ENCODE measurements around the gene RAB8B.

The RAB8B gene

GRCh38 chr15:63264688-63265293 lies 75.4 kb downstream of the RAB8B start:
- H3K9ac ChIP-seq (ENCODE audit: insufficient read length), result no peak overlapping the region
- H3K36me3 ChIP-seq (ENCODE audit: insufficient read depth, low read length), result no peaks in the 10 kb centered on the region; the same call in 1 of the 2 replicates
- H3K4me3 ChIP-seq, result no peak overlapping the region
- no peak for DNase-seq (ENCODE audit: low read depth, low spot score)
- H3K9me3 ChIP-seq (ENCODE audit: low read depth, low read length), result no peaks in the 10 kb centered on the region
- H3K27ac ChIP-seq, result peak overlapping the region; percentile 19; the same call in 1 of the 2 replicates
- TF ChIP-seq EZH2 (IDR thresholded peaks at IDR 0.05) (no peak), POLR2AphosphoS5 (IDR thresholded peaks at IDR 0.05; ENCODE audit: borderline replicate concordance, low read depth, low read length) (no peak), FOXP2 (optimal IDR thresholded peaks at IDR 0.05; ENCODE audit: control extremely low read depth, extremely low read length, insufficient read depth) (no peak)

DNA sequence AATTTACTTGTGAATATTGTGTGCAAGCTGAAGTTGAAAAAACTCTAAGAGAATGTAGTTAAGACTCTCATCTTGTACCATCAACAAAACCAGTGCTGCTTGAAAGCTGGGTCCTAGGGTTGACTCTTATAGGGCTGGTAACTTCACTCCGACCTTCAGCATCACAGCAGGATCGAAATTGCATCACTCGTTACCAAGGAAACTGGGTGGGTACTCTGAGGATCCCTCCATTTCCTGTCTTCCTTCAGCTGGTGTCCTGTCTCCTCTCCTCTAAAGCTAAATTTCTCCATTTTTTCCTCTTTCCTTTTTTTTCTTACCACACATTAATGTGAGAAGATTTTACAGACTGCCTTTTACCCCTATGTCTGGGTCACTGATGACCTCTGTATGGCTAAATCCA lies 85.0 kb downstream of the RAB8B start:
- Histone ChIP-seq H3K9ac (ENCODE audit: insufficient read length) (no peak overlapping the region), H3K36me3 (ENCODE audit: insufficient read depth, low read length) (no peaks in the 10 kb centered on the region), H3K27ac (no peak overlapping the region), H3K9me3 (ENCODE audit: low read depth, low read length) (no peaks in the 10 kb centered on the region), H3K4me3 (no peak overlapping the region)
- no peak for TF ChIP-seq FOXP2 (optimal IDR thresholded peaks at IDR 0.05; ENCODE audit: control extremely low read depth, extremely low read length, insufficient read depth)
- no peak for TF ChIP-seq EZH2 (IDR thresholded peaks at IDR 0.05)
- TF ChIP-seq POLR2AphosphoS5 (IDR thresholded peaks at IDR 0.05; ENCODE audit: borderline replicate concordance, low read depth, low read length), result no peak
- no peak for DNase-seq (ENCODE audit: low read depth, low spot score)

- no peak for DNase-seq (ENCODE audit: low read depth, low spot score)
- Histone ChIP-seq H3K36me3 (ENCODE audit: insufficient read depth, low read length) (no peaks in the 10 kb centered on the region), H3K9ac (ENCODE audit: insufficient read length) (peak overlapping the region; percentile 69), H3K9me3 (ENCODE audit: low read depth, low read length) (no peaks in the 10 kb centered on the region), H3K4me3 (peak overlapping the region; percentile 77), H3K27ac (no peak overlapping the region)
- TF ChIP-seq POLR2AphosphoS5 (IDR thresholded peaks at IDR 0.05; ENCODE audit: borderline replicate concordance, low read depth, low read length) (no peak), FOXP2 (optimal IDR thresholded peaks at IDR 0.05; ENCODE audit: control extremely low read depth, extremely low read length, insufficient read depth) (no peak), EZH2 (IDR thresholded peaks at IDR 0.05) (no peak)
Observed at GRCh38 chr15:63276342-63277037, 87.1 kb downstream of the RAB8B start.

GRCh38 chr15:63277038-63277892 lies 87.9 kb downstream of the RAB8B start, which contains the start of gene APH1B:
APH1B (plus strand) TSS chr15:63277605; CDS start chr15:63277624, 19 bp downstream.
- Histone ChIP-seq H3K9ac (ENCODE audit: insufficient read length) (peak within 1 kb of the TSS; percentile 69), H3K36me3 (ENCODE audit: insufficient read depth, low read length) (no peaks in the 10 kb centered on the region), H3K27ac (peak within 1 kb of the TSS; percentile 56), H3K4me3 (peak within 1 kb of the TSS; percentile 77), H3K9me3 (ENCODE audit: low read depth, low read length) (no peaks in the 10 kb centered on the region)
- no peak for DNase-seq (ENCODE audit: low read depth, low spot score)
- TF ChIP-seq FOXP2 (optimal IDR thresholded peaks at IDR 0.05; ENCODE audit: control extremely low read depth, extremely low read length, insufficient read depth) (no peak), POLR2AphosphoS5 (IDR thresholded peaks at IDR 0.05; ENCODE audit: borderline replicate concordance, low read depth, low read length) (peak; percentile 79; the same call in 1 of the 2 replicates)

DNA sequence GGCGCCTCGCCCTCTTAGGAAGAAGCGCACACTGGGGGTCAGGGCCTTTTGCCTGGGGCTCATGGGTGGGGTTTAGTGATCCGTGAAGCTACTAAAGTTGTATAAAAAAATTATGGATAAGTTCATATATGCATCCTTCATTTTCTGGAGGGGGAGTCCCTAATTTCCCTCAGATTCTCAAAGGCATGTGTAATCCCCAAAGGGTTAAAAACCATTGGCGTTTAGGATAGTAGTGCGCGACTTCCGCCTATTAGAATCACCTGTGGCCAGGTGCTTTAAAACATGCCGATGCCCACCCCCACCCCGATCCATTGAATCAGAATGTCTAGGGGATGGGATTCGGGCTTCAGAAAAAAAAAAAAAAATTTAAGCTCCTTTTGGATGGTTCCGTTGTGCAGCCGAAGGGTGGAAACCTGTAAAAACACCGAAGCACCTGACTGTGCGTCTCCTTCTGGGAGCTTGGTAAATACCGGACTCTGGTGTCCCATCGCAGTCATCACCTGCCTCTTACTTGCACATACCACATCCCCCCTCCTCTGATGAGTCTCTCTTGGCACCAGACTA lies 88.6 kb downstream of the RAB8B start:
- Histone ChIP-seq H3K9ac (ENCODE audit: insufficient read length) (no peak overlapping the region), H3K27ac (no peak overlapping the region), H3K36me3 (ENCODE audit: insufficient read depth, low read length) (no peaks in the 10 kb centered on the region), H3K9me3 (ENCODE audit: low read depth, low read length) (no peaks in the 10 kb centered on the region), H3K4me3 (peak overlapping the region; percentile 69)
- no peak for TF ChIP-seq EZH2 (IDR thresholded peaks at IDR 0.05)
- no peak for TF ChIP-seq POLR2AphosphoS5 (IDR thresholded peaks at IDR 0.05; ENCODE audit: borderline replicate concordance, low read depth, low read length)
- no peak for TF ChIP-seq FOXP2 (optimal IDR thresholded peaks at IDR 0.05; ENCODE audit: control extremely low read depth, extremely low read length, insufficient read depth)
- DNase-seq (ENCODE audit: low read depth, low spot score), result no peak

DNA sequence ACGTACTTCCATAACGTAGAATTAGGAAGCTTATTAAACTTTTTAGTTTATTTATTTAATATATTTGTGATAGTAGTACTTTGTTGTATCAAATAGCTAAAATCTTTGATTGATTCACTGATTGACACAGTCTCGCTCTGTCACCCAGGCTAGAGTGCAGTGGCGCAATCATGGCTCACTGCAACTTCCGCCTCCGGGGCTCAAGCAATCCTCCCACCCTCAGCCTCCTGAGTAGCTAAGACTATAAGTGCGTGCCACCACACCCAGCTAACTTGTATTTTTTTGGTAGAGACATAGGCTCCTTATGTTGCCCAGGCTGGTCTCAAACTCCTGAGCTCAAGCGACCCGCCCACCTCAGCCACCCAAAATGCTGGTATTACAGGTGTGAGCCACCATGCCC lies 93.7 kb downstream of the RAB8B start:
- H3K9me3 ChIP-seq (ENCODE audit: low read depth, low read length), result no peaks in the 10 kb centered on the region
- H3K4me3 ChIP-seq, result no peak overlapping the region
- no peaks in the 10 kb centered on the region for H3K36me3 ChIP-seq (ENCODE audit: insufficient read depth, low read length)
- DNase-seq (ENCODE audit: low read depth, low spot score), result no peak
- H3K9ac ChIP-seq (ENCODE audit: insufficient read length), result no peak overlapping the region
- no peak overlapping the region for H3K27ac ChIP-seq
- no peak for TF ChIP-seq EZH2 (IDR thresholded peaks at IDR 0.05)
- no peak for TF ChIP-seq FOXP2 (optimal IDR thresholded peaks at IDR 0.05; ENCODE audit: control extremely low read depth, extremely low read length, insufficient read depth)
- TF ChIP-seq POLR2AphosphoS5 (IDR thresholded peaks at IDR 0.05; ENCODE audit: borderline replicate concordance, low read depth, low read length), result no peak

DNA sequence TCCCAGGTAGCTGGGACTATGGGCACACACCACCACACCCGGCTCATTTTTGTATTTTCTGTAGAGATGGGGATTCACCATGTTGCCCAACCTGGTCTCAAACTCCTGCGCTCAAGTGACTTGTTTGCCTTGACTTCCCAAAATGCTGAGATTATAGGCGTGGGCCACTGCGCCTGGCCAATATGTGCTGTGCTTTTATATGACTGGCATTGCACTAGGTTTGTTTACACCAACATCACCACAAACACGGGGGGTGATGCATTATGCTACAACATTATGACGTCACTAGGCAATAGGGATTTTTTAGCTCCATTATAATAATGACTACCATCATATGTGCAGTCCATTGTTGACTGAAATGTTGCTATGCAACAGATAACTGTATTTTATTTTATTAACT lies 94.9 kb downstream of the RAB8B start:
- Histone ChIP-seq H3K36me3 (ENCODE audit: insufficient read depth, low read length) (no peaks in the 10 kb centered on the region), H3K9me3 (ENCODE audit: low read depth, low read length) (no peaks in the 10 kb centered on the region), H3K9ac (ENCODE audit: insufficient read length) (no peak overlapping the region), H3K27ac (no peak overlapping the region), H3K4me3 (no peak overlapping the region)
- TF ChIP-seq POLR2AphosphoS5 (IDR thresholded peaks at IDR 0.05; ENCODE audit: borderline replicate concordance, low read depth, low read length), result no peak
- no peak for TF ChIP-seq FOXP2 (optimal IDR thresholded peaks at IDR 0.05; ENCODE audit: control extremely low read depth, extremely low read length, insufficient read depth)
- no peak for TF ChIP-seq EZH2 (IDR thresholded peaks at IDR 0.05)
- no peak for DNase-seq (ENCODE audit: low read depth, low spot score)

DNA sequence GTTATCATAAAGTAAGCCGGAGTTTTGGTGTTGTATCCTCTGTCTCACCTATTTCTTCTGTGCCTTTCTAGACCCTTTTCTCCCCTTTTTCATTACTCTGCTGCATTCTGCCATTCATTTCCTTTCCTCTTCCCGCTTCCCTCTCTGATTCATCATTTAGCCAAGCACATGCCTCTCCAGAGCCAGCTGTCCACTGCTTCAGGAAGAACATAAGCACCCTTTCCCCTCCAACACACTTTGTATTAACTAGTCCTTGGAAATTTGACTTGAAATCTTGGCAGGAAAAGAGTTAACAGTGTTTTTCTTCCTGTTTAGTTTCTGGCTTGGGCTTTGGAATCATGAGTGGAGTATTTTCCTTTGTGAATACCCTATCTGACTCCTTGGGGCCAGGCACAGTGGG lies 97.7 kb downstream of the RAB8B start:
- no peaks in the 10 kb centered on the region for H3K36me3 ChIP-seq (ENCODE audit: insufficient read depth, low read length)
- H3K9ac ChIP-seq (ENCODE audit: insufficient read length), result no peak overlapping the region
- no peaks in the 10 kb centered on the region for H3K9me3 ChIP-seq (ENCODE audit: low read depth, low read length)
- TF ChIP-seq FOXP2 (optimal IDR thresholded peaks at IDR 0.05; ENCODE audit: control extremely low read depth, extremely low read length, insufficient read depth) (no peak), POLR2AphosphoS5 (IDR thresholded peaks at IDR 0.05; ENCODE audit: borderline replicate concordance, low read depth, low read length) (no peak), EZH2 (IDR thresholded peaks at IDR 0.05) (no peak)
- H3K4me3 ChIP-seq, result no peak overlapping the region
- no peak overlapping the region for H3K27ac ChIP-seq
- no peak for DNase-seq (ENCODE audit: low read depth, low spot score)

Data from SK-N-MC (cell line).